H1 (cell line): ENCODE data around the gene RAP1GAP. TPM values are rescaled to one million over a fixed set of nuclear protein-coding genes. Genes with fewer than 3 reads are reported as not detected.

Experiments used
- EGR1 ChIP-seq: IDR thresholded peaks from 2 replicates; pipeline ENCODE4 v1.6.1; 2011; ENCODE audit warnings: low read depth, low read length, borderline replicate concordance
- polyA plus RNA-seq, 7 experiments: library from polyadenylated mRNA; depleted of rRNA in 3 of 7; stranded (reverse) in 5 of 7; unstranded in 2 of 7; fragments of >200 nt in 5 of 7; fragments of 200-250 nt in 2 of 7; gene quantifications; 1 replicate in 5 of 7; 2 replicates in 1 of 7; 4 replicates in 1 of 7; pipeline versions ENCODE4 v1.2.1 to v1.2.3, GENCODE V29; 2011 to 2013; ENCODE audit warnings: missing spikeins in 2 of 7, mixed read lengths in 2 of 7
- total RNA-seq: library from RNA; stranded (reverse); fragmentation: NEBNext Ultra II Directional; extraction: Animal tissue kit (Norgen Biotek cat#: 25700); gene quantifications from 2 replicates; pipeline ENCODE4 v1.2.1, GENCODE V29; 2021
- TF ChIP-seq, protein P1 (sequence below): fragments of 300-600 bp; sonication (generic); IDR thresholded peaks from 2 replicates; pipeline ENCODE4 v1.7.1; 2012; ENCODE audit warnings: low read length, moderate library complexity, mild to moderate bottlenecking, inconsistent platforms; ENCODE audit not compliant: insufficient replicate concordance
- TF ChIP-seq, protein P2 (sequence below): IDR thresholded peaks from 2 replicates; pipeline ENCODE4 v1.6.1; 2011; ENCODE audit warnings: low read length, improper control_type of control experiment

The RAP1GAP gene
- total and polyA plus RNA-seq, 2 of the 8 experiments (the other 6 are each of a cell fraction or from before 2014, with no cell fraction given): 8.4 TPM

DNA sequence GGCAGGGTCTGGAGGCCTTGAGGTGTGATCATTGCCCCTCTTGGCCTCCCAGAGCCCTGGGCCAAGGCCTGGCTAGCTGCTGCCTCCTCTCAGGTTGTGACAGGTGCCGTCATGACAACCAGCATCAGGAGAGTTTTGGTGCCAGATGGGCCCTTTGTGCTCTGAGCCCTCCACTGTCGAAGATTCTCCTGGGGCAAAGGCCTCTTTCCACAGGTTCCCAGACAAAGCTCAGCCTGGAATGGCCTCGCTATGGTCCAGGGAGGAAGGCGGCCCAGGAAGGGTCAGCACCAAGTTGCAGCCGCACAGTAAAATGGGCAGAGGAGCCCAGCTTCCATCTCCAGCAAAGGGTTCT is 81.6 kb downstream of the RAP1GAP start (continued):
- TF ChIP-seq, protein P1, sequence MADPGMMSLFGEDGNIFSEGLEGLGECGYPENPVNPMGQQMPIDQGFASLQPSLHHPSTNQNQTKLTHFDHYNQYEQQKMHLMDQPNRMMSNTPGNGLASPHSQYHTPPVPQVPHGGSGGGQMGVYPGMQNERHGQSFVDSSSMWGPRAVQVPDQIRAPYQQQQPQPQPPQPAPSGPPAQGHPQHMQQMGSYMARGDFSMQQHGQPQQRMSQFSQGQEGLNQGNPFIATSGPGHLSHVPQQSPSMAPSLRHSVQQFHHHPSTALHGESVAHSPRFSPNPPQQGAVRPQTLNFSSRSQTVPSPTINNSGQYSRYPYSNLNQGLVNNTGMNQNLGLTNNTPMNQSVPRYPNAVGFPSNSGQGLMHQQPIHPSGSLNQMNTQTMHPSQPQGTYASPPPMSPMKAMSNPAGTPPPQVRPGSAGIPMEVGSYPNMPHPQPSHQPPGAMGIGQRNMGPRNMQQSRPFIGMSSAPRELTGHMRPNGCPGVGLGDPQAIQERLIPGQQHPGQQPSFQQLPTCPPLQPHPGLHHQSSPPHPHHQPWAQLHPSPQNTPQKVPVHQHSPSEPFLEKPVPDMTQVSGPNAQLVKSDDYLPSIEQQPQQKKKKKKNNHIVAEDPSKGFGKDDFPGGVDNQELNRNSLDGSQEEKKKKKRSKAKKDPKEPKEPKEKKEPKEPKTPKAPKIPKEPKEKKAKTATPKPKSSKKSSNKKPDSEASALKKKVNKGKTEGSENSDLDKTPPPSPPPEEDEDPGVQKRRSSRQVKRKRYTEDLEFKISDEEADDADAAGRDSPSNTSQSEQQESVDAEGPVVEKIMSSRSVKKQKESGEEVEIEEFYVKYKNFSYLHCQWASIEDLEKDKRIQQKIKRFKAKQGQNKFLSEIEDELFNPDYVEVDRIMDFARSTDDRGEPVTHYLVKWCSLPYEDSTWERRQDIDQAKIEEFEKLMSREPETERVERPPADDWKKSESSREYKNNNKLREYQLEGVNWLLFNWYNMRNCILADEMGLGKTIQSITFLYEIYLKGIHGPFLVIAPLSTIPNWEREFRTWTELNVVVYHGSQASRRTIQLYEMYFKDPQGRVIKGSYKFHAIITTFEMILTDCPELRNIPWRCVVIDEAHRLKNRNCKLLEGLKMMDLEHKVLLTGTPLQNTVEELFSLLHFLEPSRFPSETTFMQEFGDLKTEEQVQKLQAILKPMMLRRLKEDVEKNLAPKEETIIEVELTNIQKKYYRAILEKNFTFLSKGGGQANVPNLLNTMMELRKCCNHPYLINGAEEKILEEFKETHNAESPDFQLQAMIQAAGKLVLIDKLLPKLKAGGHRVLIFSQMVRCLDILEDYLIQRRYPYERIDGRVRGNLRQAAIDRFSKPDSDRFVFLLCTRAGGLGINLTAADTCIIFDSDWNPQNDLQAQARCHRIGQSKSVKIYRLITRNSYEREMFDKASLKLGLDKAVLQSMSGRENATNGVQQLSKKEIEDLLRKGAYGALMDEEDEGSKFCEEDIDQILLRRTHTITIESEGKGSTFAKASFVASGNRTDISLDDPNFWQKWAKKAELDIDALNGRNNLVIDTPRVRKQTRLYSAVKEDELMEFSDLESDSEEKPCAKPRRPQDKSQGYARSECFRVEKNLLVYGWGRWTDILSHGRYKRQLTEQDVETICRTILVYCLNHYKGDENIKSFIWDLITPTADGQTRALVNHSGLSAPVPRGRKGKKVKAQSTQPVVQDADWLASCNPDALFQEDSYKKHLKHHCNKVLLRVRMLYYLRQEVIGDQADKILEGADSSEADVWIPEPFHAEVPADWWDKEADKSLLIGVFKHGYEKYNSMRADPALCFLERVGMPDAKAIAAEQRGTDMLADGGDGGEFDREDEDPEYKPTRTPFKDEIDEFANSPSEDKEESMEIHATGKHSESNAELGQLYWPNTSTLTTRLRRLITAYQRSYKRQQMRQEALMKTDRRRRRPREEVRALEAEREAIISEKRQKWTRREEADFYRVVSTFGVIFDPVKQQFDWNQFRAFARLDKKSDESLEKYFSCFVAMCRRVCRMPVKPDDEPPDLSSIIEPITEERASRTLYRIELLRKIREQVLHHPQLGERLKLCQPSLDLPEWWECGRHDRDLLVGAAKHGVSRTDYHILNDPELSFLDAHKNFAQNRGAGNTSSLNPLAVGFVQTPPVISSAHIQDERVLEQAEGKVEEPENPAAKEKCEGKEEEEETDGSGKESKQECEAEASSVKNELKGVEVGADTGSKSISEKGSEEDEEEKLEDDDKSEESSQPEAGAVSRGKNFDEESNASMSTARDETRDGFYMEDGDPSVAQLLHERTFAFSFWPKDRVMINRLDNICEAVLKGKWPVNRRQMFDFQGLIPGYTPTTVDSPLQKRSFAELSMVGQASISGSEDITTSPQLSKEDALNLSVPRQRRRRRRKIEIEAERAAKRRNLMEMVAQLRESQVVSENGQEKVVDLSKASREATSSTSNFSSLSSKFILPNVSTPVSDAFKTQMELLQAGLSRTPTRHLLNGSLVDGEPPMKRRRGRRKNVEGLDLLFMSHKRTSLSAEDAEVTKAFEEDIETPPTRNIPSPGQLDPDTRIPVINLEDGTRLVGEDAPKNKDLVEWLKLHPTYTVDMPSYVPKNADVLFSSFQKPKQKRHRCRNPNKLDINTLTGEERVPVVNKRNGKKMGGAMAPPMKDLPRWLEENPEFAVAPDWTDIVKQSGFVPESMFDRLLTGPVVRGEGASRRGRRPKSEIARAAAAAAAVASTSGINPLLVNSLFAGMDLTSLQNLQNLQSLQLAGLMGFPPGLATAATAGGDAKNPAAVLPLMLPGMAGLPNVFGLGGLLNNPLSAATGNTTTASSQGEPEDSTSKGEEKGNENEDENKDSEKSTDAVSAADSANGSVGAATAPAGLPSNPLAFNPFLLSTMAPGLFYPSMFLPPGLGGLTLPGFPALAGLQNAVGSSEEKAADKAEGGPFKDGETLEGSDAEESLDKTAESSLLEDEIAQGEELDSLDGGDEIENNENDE: no peak
- TF ChIP-seq, protein P2, sequence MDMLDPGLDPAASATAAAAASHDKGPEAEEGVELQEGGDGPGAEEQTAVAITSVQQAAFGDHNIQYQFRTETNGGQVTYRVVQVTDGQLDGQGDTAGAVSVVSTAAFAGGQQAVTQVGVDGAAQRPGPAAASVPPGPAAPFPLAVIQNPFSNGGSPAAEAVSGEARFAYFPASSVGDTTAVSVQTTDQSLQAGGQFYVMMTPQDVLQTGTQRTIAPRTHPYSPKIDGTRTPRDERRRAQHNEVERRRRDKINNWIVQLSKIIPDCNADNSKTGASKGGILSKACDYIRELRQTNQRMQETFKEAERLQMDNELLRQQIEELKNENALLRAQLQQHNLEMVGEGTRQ: no peak
- no peak for TF ChIP-seq EGR1
